ENCODE results near the gene LPP.

The LPP gene

GRCh38 chr3:188239577-188239976 is 85.6 kb downstream of the LPP start:
- TF ChIP-seq FOXP2 (optimal IDR thresholded peaks at IDR 0.05; ENCODE audit: borderline replicate concordance, extremely low read depth, extremely low read length, insufficient read depth) (no peak), SIN3A (IDR thresholded peaks at IDR 0.05; ENCODE audit: borderline replicate concordance, insufficient read depth, low read length) (no peak), REST (IDR thresholded peaks at IDR 0.05; ENCODE audit: insufficient read depth in 1 of 2, low read depth in 2 of 2, low read length in 2 of 2) (no peak), TAF1 (IDR thresholded peaks at IDR 0.05; ENCODE audit: borderline replicate concordance, insufficient read depth, low read length) (no peak), POLR2AphosphoS5 (IDR thresholded peaks at IDR 0.05; ENCODE audit: low read depth, low read length) (no peak)

- TF ChIP-seq REST (IDR thresholded peaks at IDR 0.05; ENCODE audit: insufficient read depth in 1 of 2, low read depth in 2 of 2, low read length in 2 of 2) (no peak), FOXP2 (optimal IDR thresholded peaks at IDR 0.05; ENCODE audit: borderline replicate concordance, extremely low read depth, extremely low read length, insufficient read depth) (no peak), TAF1 (IDR thresholded peaks at IDR 0.05; ENCODE audit: borderline replicate concordance, insufficient read depth, low read length) (no peak), SIN3A (IDR thresholded peaks at IDR 0.05; ENCODE audit: borderline replicate concordance, insufficient read depth, low read length) (no peak), POLR2AphosphoS5 (IDR thresholded peaks at IDR 0.05; ENCODE audit: low read depth, low read length) (no peak)
Measured at GRCh38 chr3:188240189-188240981, 86.4 kb downstream of the LPP start.

- TF ChIP-seq POLR2AphosphoS5 (IDR thresholded peaks at IDR 0.05; ENCODE audit: low read depth, low read length) (no peak), SIN3A (IDR thresholded peaks at IDR 0.05; ENCODE audit: borderline replicate concordance, insufficient read depth, low read length) (no peak), TAF1 (IDR thresholded peaks at IDR 0.05; ENCODE audit: borderline replicate concordance, insufficient read depth, low read length) (no peak), FOXP2 (optimal IDR thresholded peaks at IDR 0.05; ENCODE audit: borderline replicate concordance, extremely low read depth, extremely low read length, insufficient read depth) (no peak), REST (IDR thresholded peaks at IDR 0.05; ENCODE audit: insufficient read depth in 1 of 2, low read depth in 2 of 2, low read length in 2 of 2) (no peak)
Measured at GRCh38 chr3:188241072-188241471, 87.1 kb downstream of the LPP start.

GRCh38 chr3:188241883-188242282 is 87.9 kb downstream of the LPP start:
- TF ChIP-seq REST (IDR thresholded peaks at IDR 0.05; ENCODE audit: insufficient read depth in 1 of 2, low read depth in 2 of 2, low read length in 2 of 2), result no peak
- TF ChIP-seq FOXP2 (optimal IDR thresholded peaks at IDR 0.05; ENCODE audit: borderline replicate concordance, extremely low read depth, extremely low read length, insufficient read depth), result no peak
- no peak for TF ChIP-seq SIN3A (IDR thresholded peaks at IDR 0.05; ENCODE audit: borderline replicate concordance, insufficient read depth, low read length)
- TF ChIP-seq TAF1 (IDR thresholded peaks at IDR 0.05; ENCODE audit: borderline replicate concordance, insufficient read depth, low read length), result no peak
- no peak for TF ChIP-seq POLR2AphosphoS5 (IDR thresholded peaks at IDR 0.05; ENCODE audit: low read depth, low read length)
